Neural cell (in vitro differentiated cells): ENCODE measurements around the gene SEPTIN1. TPM values are rescaled to one million over a fixed set of nuclear protein-coding genes. Genes with fewer than 3 reads are reported as not detected.

Source experiments
- H2AFZ ChIP-seq: fragments of 200-600, 300-800 bp; sonication (generic), shearing (Covaris generic); 2 replicates; pipeline ENCODE4 v1.6.0; 2014; ENCODE audit warnings: low read depth, mild to moderate bottlenecking, antibody characterized with exemption, low read length, moderate library complexity
- H3F3A ChIP-seq: fragments of 200-600 bp; shearing (Covaris generic); 2 replicates; pipeline ENCODE4 v1.6.1; 2016; ENCODE audit warnings: mild to moderate bottlenecking, moderate library complexity, mixed read lengths, antibody characterized with exemption, low read length; ENCODE audit not compliant: insufficient read depth, poor library complexity, severe bottlenecking
- H3K27ac ChIP-seq: fragments of 200-600, 300-800 bp; sonication (generic), shearing (Covaris generic); 2 replicates; pipeline ENCODE4 v1.5.1; 2014; ENCODE audit warnings: mild to moderate bottlenecking, low read length, moderate library complexity
- H3K27me3 ChIP-seq: fragments of 300-800, 200-600 bp; sonication (generic), shearing (Covaris generic); 2 replicates; pipeline ENCODE4 v1.6.0; 2014; ENCODE audit warnings: mild to moderate bottlenecking, low read depth, low read length, moderate library complexity; ENCODE audit not compliant: insufficient read depth
- H3K36me3 ChIP-seq: fragments of 300-800, 200-600 bp; sonication (generic), shearing (Covaris generic); 2 replicates; pipeline ENCODE4 v1.5.1; 2014; ENCODE audit warnings: mild to moderate bottlenecking, antibody characterized with exemption, low read length, moderate library complexity; ENCODE audit not compliant: insufficient read depth
- H3K4me2 ChIP-seq: fragments of 300-800, 200-600 bp; sonication (generic), shearing (Covaris generic); 2 replicates; pipeline ENCODE4 v1.6.0; 2014; ENCODE audit warnings: mild to moderate bottlenecking, low read length
- H3K4me3 ChIP-seq: fragments of 300-800, 200-600 bp; sonication (generic), shearing (Covaris generic); 2 replicates; pipeline ENCODE4 v1.5.1; 2014; ENCODE audit warnings: mild to moderate bottlenecking, low read length, moderate library complexity
- H3K79me2 ChIP-seq: fragments of 200-600 bp; shearing (Covaris generic); replicated peaks from 2 replicates; pipeline ENCODE4 v1.6.0; 2014; ENCODE audit warnings: mild to moderate bottlenecking, low read length, moderate library complexity; ENCODE audit not compliant: insufficient read depth
- H3K9ac ChIP-seq: fragments of 300-800, 200-600 bp; sonication (generic), shearing (Covaris generic); 2 replicates; pipeline ENCODE4 v1.6.1; 2016; ENCODE audit warnings: mild to moderate bottlenecking, low read length, mixed read lengths
- H3K9me2 ChIP-seq: fragments of 200-600 bp; shearing (Covaris generic); 2 replicates; pipeline ENCODE4 v1.6.1; 2016; ENCODE audit warnings: mild to moderate bottlenecking, low read length, mixed read lengths; ENCODE audit not compliant: insufficient read depth
- H3K9me3 ChIP-seq: fragments of 200-600, 300-800 bp; sonication (generic), shearing (Covaris generic); 2 replicates; pipeline ENCODE4 v1.6.1; 2016; ENCODE audit warnings: mild to moderate bottlenecking, mixed run types, low read length, moderate library complexity, mixed read lengths
- H4K20me1 ChIP-seq: fragments of 200-600 bp; shearing (Covaris generic); 2 replicates; pipeline ENCODE4 v1.6.1; 2016; ENCODE audit warnings: mild to moderate bottlenecking, mixed run types; ENCODE audit not compliant: insufficient read depth
- EP300 ChIP-seq: fragments of 450-650 bp; conservative IDR thresholded peaks from 2 replicates; pipeline ENCODE4 v1.6.1; 2014; ENCODE audit warnings: antibody characterized with exemption, mild to moderate bottlenecking, moderate library complexity; ENCODE audit not compliant: poor library complexity, severe bottlenecking
- EZH2 ChIP-seq: fragments of 200-600, 300-800 bp; shearing (Covaris generic), sonication (generic); IDR thresholded peaks from 2 replicates; pipeline ENCODE4 v1.6.1; 2014; ENCODE audit warnings: antibody characterized with exemption, low read length, borderline replicate concordance, mild to moderate bottlenecking; ENCODE audit not compliant: insufficient read depth, poor library complexity, severe bottlenecking
- MXI1 ChIP-seq: fragments of 450-650 bp; conservative IDR thresholded peaks from 2 replicates; pipeline ENCODE4 v1.6.1; 2014; ENCODE audit warnings: antibody characterized with exemption, mild to moderate bottlenecking; ENCODE audit not compliant: poor library complexity, severe bottlenecking
- POLR2AphosphoS5 ChIP-seq: IDR thresholded peaks from 2 replicates; pipeline ENCODE4 v1.6.1; 2012
- RAD21 ChIP-seq: fragments of 450-650 bp; conservative IDR thresholded peaks from 2 replicates; pipeline ENCODE4 v1.6.1; 2014; ENCODE audit warnings: antibody characterized with exemption, mild to moderate bottlenecking, moderate library complexity
- SMC3 ChIP-seq: fragments of 450-650 bp; conservative IDR thresholded peaks from 2 replicates; pipeline ENCODE4 v1.6.1; 2014; ENCODE audit warnings: antibody characterized with exemption, mild to moderate bottlenecking, moderate library complexity; ENCODE audit not compliant: poor library complexity
- TAF1 ChIP-seq: IDR thresholded peaks from 2 replicates; pipeline ENCODE4 v1.6.1; 2012; ENCODE audit warnings: low read depth
- polyA plus RNA-seq: library from polyadenylated mRNA; depleted of rRNA; stranded (reverse); fragments of >200 nt; gene quantifications from 2 replicates; pipeline ENCODE4 v1.2.3, GENCODE V29; 2014
- TF ChIP-seq, protein P1 (sequence below): IDR thresholded peaks from 2 replicates; pipeline ENCODE4 v1.6.1; 2012; ENCODE audit warnings: borderline replicate concordance
- TF ChIP-seq, protein P2 (sequence below): fragments of 450-650 bp; IDR thresholded peaks from 2 replicates; pipeline ENCODE4 v1.5.1; 2014; ENCODE audit warnings: antibody characterized with exemption, mild to moderate bottlenecking, moderate library complexity; ENCODE audit not compliant: poor library complexity, severe bottlenecking

SEPTIN1 gene
- polyA plus RNA-seq, 1 donor from 2014 or later, result 0.38 TPM

GRCh38 chr16:30350134-30350871 lies 32.1 kb downstream of the SEPTIN1 start:
- Histone ChIP-seq H2AFZ (no peak overlapping the region), H3K9ac (no peak overlapping the region), H3F3A (no peaks in the 10 kb centered on the region), H3K36me3 (no peaks in the 10 kb centered on the region), H3K27me3 (no peaks in the 10 kb centered on the region), H3K9me2 (no peaks in the 10 kb centered on the region), H3K79me2 (peaks cover 17% of the 10 kb centered on the region), H3K27ac (no peak overlapping the region), H3K4me3 (no peak overlapping the region), H3K4me2 (no peak overlapping the region), H4K20me1 (no peaks in the 10 kb centered on the region), H3K9me3 (no peaks in the 10 kb centered on the region)
- TF ChIP-seq, protein P1, sequence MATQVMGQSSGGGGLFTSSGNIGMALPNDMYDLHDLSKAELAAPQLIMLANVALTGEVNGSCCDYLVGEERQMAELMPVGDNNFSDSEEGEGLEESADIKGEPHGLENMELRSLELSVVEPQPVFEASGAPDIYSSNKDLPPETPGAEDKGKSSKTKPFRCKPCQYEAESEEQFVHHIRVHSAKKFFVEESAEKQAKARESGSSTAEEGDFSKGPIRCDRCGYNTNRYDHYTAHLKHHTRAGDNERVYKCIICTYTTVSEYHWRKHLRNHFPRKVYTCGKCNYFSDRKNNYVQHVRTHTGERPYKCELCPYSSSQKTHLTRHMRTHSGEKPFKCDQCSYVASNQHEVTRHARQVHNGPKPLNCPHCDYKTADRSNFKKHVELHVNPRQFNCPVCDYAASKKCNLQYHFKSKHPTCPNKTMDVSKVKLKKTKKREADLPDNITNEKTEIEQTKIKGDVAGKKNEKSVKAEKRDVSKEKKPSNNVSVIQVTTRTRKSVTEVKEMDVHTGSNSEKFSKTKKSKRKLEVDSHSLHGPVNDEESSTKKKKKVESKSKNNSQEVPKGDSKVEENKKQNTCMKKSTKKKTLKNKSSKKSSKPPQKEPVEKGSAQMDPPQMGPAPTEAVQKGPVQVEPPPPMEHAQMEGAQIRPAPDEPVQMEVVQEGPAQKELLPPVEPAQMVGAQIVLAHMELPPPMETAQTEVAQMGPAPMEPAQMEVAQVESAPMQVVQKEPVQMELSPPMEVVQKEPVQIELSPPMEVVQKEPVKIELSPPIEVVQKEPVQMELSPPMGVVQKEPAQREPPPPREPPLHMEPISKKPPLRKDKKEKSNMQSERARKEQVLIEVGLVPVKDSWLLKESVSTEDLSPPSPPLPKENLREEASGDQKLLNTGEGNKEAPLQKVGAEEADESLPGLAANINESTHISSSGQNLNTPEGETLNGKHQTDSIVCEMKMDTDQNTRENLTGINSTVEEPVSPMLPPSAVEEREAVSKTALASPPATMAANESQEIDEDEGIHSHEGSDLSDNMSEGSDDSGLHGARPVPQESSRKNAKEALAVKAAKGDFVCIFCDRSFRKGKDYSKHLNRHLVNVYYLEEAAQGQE, result no peak

DNA sequence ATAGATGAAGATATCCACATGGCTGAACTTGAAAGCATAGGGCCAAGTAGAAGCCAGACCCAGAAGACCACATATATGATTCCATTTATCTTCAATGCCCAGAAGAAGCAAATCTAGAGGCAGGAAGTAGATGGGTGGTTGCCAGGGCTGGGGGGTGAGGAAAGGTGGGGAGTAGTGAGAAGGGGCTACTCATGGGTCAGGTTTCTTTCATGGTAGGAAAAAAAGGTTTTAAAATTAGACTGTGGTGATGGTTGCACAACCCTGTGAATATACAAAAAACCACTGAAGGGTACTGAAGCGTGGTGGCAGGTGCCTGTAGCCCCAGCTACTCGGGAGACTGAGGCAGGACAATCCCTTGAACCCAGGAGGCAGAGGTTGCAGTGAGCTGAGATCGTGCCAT lies 32.7 kb downstream of the SEPTIN1 start:
- no peak overlapping the region for H3K9ac ChIP-seq
- no peak for TF ChIP-seq EP300
- TF ChIP-seq POLR2AphosphoS5, result no peak
- TF ChIP-seq MXI1, result no peak
- no peak for TF ChIP-seq SMC3
- no peak for TF ChIP-seq TAF1
- no peak for TF ChIP-seq EZH2
- TF ChIP-seq, protein P1, result no peak
- TF ChIP-seq, protein P2, sequence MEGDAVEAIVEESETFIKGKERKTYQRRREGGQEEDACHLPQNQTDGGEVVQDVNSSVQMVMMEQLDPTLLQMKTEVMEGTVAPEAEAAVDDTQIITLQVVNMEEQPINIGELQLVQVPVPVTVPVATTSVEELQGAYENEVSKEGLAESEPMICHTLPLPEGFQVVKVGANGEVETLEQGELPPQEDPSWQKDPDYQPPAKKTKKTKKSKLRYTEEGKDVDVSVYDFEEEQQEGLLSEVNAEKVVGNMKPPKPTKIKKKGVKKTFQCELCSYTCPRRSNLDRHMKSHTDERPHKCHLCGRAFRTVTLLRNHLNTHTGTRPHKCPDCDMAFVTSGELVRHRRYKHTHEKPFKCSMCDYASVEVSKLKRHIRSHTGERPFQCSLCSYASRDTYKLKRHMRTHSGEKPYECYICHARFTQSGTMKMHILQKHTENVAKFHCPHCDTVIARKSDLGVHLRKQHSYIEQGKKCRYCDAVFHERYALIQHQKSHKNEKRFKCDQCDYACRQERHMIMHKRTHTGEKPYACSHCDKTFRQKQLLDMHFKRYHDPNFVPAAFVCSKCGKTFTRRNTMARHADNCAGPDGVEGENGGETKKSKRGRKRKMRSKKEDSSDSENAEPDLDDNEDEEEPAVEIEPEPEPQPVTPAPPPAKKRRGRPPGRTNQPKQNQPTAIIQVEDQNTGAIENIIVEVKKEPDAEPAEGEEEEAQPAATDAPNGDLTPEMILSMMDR, result no peak
- no peak for TF ChIP-seq RAD21

More for the DNA sequence above, 32.7 kb downstream of the SEPTIN1 start:
- peaks cover 16% of the 10 kb centered on the region for H3K79me2 ChIP-seq
- H3K27ac ChIP-seq, result no peak overlapping the region
- H3K36me3 ChIP-seq, result no peaks in the 10 kb centered on the region
- no peaks in the 10 kb centered on the region for H3F3A ChIP-seq
- H4K20me1 ChIP-seq, result no peaks in the 10 kb centered on the region
- no peak overlapping the region for H3K4me3 ChIP-seq
- no peak overlapping the region for H2AFZ ChIP-seq
- H3K9me2 ChIP-seq, result no peaks in the 10 kb centered on the region
- no peaks in the 10 kb centered on the region for H3K9me3 ChIP-seq
- no peaks in the 10 kb centered on the region for H3K27me3 ChIP-seq
- H3K4me2 ChIP-seq, result no peak overlapping the region
